ENCODE measurements around the gene MYO5C.
"Not testable (repeated sequence)": the region's sequence is repeated elsewhere in the genome, so short reads cannot be mapped to it uniquely, and the experiment has no call there.

The MYO5C gene

DNA sequence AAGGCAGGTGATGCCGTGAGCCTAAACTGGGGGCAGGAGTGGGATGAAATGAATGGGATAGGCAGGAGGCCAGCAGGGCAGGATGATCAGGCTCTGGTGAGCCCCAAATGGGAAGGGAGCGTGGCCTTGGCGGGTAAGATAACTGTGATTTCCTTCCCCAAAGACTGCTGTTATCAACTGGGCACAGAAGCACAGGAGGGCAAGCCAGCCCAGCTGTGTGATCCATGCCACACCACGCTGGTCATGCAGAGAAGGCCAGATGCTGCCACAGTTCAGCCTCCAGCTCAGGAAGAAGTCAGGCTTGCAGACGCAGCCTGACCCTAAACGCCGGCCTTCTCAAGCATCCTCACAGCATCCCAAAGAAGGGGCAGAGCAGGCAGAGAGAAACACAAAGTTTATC lies 52.3 kb downstream of the MYO5C start:
- TF ChIP-seq, protein P1, sequence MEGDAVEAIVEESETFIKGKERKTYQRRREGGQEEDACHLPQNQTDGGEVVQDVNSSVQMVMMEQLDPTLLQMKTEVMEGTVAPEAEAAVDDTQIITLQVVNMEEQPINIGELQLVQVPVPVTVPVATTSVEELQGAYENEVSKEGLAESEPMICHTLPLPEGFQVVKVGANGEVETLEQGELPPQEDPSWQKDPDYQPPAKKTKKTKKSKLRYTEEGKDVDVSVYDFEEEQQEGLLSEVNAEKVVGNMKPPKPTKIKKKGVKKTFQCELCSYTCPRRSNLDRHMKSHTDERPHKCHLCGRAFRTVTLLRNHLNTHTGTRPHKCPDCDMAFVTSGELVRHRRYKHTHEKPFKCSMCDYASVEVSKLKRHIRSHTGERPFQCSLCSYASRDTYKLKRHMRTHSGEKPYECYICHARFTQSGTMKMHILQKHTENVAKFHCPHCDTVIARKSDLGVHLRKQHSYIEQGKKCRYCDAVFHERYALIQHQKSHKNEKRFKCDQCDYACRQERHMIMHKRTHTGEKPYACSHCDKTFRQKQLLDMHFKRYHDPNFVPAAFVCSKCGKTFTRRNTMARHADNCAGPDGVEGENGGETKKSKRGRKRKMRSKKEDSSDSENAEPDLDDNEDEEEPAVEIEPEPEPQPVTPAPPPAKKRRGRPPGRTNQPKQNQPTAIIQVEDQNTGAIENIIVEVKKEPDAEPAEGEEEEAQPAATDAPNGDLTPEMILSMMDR (conservative IDR thresholded peaks at IDR 0.05; ENCODE audit: low read length): no peak
- no peak for DNase-seq (ENCODE audit: low read depth)

DNA sequence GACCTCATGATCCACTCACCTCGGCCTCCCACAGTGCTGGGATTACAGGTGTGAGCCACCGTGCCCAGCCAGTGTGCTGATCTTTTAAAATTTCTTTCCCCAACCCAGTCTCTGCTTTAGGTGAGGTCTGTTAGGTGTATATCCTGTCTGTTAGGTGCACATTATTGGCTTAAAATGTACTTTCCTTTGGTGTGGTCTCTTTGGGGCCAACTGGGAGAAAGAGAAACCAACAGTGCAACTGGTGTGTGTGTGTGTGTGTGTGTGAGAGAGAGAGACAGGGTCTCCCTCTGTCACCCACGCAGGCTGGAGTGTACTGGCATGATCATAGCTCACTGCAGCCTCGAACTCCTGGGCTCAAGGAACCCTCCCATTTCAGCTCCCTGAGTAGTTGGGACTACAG lies 54.1 kb downstream of the MYO5C start:
- TF ChIP-seq, protein P1 (conservative IDR thresholded peaks at IDR 0.05; ENCODE audit: low read length): no peak
- DNase-seq (ENCODE audit: low read depth): no peak
- H3K4me3 ChIP-seq (ENCODE audit: low read length): no peak overlapping the region

More for the DNA sequence above, 52.3 kb downstream of the MYO5C start:
- no peak overlapping the region for H3K4me3 ChIP-seq (ENCODE audit: low read length)

DNA sequence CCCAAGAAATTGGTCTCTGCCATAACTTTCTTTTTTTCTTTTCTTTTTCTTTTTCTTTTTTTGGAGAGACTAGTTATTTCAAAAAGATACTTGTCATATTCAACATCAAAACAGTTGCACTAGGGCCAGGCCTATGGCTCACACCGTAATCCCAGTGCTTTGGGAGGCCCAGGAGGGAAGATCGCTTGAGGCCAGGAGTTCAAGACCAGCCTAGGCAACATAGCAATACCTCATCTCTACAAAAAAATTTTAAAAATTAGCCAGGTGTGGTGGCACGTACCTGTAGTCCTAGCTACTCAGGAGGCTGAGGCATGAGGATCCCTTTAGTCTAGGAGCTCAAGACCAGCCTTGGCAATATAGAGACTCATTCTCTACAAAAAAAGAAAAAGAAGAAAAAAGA lies 55.4 kb downstream of the MYO5C start:
- no peak for DNase-seq (ENCODE audit: low read depth)
- no peak overlapping the region for H3K4me3 ChIP-seq (ENCODE audit: low read length)
- TF ChIP-seq, protein P1 (conservative IDR thresholded peaks at IDR 0.05; ENCODE audit: low read length): no peak

DNA sequence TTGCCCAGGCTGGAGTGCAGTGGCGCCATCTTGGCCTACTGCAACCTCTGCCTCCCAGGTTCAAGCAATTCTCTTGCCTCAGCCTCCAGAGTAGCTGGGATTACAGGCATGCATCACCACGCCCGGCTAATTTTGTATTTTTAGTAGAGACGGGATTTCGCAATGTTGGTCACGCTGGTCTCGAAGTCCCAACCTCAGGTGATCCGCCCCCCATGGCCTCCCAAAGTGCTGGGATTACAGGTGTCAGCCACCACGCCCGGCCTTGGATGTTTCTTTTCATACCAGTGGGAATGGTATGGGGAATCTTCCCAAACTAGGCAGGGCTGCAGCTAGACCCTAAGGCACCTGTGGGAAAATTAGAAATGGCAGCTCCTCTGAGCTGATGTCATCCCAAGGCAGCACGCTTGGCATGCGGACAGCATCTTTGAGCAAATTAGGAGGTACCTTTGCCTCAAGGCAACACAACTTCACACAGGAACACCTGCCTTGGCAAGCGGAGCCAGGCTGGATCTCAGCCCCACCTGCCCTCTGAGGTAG lies 56.5 kb downstream of the MYO5C start:
- DNase-seq (ENCODE audit: low read depth); H3K4me3 ChIP-seq (ENCODE audit: low read length): not testable (repeated sequence)

DNA sequence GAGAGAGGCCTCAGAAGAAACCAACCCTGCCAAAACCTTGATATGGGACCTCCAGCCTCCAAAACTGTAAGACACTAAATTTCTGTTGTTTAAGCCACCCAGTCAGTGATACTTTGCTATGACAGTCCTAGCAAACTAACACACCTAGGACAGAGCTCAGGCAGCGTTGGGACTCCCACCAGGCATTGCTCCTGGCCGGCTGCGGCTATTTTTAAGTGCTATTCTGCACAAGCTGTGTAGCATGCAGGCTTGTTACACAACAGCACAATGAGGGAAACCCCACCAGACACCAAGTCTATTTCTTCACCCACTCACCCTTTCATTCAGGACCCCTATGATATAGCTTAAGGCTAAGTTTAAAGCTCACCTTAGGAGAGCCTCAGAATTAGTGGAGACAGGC lies 57.5 kb downstream of the MYO5C start:
- no peak overlapping the region for H3K4me3 ChIP-seq (ENCODE audit: low read length)
- no peak for DNase-seq (ENCODE audit: low read depth)
- TF ChIP-seq, protein P1 (conservative IDR thresholded peaks at IDR 0.05; ENCODE audit: low read length): no peak

DNA sequence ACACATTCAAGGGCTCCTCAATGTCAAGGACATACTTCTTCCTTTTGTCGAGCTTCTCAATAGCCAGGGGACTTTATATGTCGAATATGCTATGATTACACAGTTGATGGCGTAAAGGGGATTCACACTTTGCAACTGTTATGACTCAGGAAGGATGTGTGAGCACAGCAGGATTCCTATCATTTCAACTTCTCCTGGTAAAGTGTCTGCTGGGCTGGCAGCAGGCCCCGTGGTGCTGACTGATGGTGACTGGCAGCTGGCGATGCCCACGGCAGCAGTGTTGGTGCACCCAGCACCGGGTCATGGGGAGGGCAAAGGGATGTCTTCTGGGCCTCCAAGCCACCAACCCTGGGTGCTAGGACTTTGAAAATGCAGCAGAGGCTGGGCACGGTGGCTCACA lies 59.6 kb downstream of the MYO5C start:
- TF ChIP-seq, protein P1 (conservative IDR thresholded peaks at IDR 0.05; ENCODE audit: low read length): no peak
- H3K4me3 ChIP-seq (ENCODE audit: low read length): no peak overlapping the region
- no peak for DNase-seq (ENCODE audit: low read depth)

DNA sequence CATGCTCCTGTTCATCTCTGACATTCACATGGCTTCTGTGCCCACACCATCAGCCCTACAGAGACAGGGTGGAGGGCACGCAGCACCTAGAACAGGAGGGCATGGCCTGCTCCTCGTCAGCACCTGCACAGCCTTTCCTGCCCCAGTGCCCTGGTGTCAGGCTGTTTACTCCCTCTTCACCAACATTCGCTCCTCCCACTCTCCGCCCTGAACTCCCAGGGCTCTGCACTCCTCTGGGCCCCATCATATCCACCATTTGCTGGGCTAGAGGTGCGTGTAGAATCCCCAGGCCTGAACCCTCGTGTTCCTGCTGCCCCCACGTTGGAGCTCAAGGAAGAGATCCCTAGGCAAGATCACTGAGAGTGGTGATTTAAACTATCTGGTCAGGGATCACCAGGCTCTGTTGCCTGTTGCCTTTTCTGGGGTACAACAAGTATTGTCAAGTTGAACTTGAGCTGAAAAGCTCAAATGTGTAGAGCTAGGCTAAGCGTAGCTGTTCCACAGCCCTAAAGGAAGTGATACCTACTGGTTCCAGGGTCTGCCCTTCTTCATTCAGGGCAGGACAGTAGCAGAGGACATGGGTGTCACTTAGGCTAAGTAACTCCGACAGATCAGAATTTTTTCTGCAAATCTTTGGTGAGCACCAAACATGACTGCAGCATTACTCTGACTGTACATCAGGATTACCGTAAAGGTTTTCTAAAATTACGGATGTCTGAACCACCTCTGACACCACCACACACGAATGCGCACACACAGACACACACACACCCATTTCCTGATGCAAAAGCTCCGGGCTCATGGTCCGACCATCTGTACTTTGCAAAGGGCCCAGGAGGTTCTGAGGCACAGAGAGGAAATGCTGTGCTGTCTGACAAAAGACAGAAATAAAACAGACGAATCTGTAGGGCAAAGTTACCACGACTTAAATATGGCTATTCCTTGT lies 60.7 kb downstream of the MYO5C start:
- DNase-seq (ENCODE audit: low read depth): no peak
- TF ChIP-seq, protein P1 (conservative IDR thresholded peaks at IDR 0.05; ENCODE audit: low read length): no peak
- H3K4me3 ChIP-seq (ENCODE audit: low read length): no peak overlapping the region
